Measurements from ENCODE around the gene ISG20.
A peak's percentile ranks its signal among the peaks of the same experiment; 100 is the strongest.

The ISG20 gene

DNA sequence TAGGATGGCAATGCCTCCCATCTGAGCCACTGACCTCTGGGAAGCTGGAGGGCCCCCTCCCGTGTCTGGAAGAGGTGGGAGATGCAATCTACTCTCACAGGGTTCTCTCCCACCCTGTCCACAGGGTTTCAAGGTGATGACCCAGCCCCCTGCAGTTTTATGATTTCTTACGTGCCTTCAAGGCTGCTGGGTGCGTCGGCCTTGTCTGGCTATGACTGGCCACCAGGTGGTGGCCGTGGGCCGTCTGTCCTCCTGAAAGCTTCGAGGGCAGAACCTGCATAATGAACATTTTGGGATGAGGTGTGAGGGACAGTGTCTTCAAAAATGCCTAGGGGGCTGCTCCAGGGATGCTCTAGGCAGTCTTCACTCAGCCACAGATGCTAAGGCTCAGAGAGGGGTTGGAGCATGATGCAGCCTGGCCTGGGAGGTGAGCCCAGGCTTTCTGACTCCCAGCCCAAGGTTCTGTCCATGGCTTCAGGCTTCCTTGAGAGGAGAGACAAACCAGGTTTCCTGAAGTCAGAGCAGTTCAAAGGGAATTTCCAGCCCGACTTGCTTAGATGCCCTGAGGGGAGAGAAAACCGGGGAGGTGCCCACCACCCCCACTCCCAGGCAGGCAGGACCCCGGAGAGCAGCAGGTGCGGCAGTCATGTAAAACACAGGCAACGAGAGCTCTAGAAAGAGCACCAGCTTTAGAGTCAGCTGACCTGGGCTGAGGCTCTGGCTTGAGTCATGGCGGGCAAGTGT, 18.7 kb downstream of the ISG20 start:
- Histone ChIP-seq H3K9me3 (ENCODE audit: control insufficient read depth, insufficient read depth, low read length) (no peaks in the 10 kb centered on the region), H3K4me2 (ENCODE audit: low read length) (peak overlapping the region; percentile 45), H3K36me3 (ENCODE audit: control insufficient read depth, low read length) (peaks cover 23% of the 10 kb centered on the region), H3K4me3 (ENCODE audit: low read length) (peak overlapping the region; percentile 38), H3K27ac (ENCODE audit: low read depth, low read length) (peak overlapping the region; percentile 65), H3F3A (ENCODE audit: control insufficient read depth, insufficient read depth) (peaks cover 19% of the 10 kb centered on the region), H3K79me2 (ENCODE audit: control insufficient read depth, low read length) (no peaks in the 10 kb centered on the region), H3K4me1 (ENCODE audit: control insufficient read depth, low read length) (peaks cover 49% of the 10 kb centered on the region), H3K27me3 (ENCODE audit: control insufficient read depth, low read length) (no peaks in the 10 kb centered on the region), H4K20me1 (ENCODE audit: control insufficient read depth, insufficient read depth, low read depth, low read length) (no peaks in the 10 kb centered on the region), H3K9me2 (replicated peaks; ENCODE audit: control insufficient read depth, low read length) (no peaks in the 10 kb centered on the region)
- no peak for TF ChIP-seq EZH2phosphoT487 (IDR thresholded peaks at IDR 0.05; ENCODE audit: borderline replicate concordance, low read length)
- TF ChIP-seq, protein P1, sequence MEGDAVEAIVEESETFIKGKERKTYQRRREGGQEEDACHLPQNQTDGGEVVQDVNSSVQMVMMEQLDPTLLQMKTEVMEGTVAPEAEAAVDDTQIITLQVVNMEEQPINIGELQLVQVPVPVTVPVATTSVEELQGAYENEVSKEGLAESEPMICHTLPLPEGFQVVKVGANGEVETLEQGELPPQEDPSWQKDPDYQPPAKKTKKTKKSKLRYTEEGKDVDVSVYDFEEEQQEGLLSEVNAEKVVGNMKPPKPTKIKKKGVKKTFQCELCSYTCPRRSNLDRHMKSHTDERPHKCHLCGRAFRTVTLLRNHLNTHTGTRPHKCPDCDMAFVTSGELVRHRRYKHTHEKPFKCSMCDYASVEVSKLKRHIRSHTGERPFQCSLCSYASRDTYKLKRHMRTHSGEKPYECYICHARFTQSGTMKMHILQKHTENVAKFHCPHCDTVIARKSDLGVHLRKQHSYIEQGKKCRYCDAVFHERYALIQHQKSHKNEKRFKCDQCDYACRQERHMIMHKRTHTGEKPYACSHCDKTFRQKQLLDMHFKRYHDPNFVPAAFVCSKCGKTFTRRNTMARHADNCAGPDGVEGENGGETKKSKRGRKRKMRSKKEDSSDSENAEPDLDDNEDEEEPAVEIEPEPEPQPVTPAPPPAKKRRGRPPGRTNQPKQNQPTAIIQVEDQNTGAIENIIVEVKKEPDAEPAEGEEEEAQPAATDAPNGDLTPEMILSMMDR (IDR thresholded peaks at IDR 0.05; ENCODE audit: low read depth, low read length, poor library complexity, severe bottlenecking) = peak; percentile 51

DNA sequence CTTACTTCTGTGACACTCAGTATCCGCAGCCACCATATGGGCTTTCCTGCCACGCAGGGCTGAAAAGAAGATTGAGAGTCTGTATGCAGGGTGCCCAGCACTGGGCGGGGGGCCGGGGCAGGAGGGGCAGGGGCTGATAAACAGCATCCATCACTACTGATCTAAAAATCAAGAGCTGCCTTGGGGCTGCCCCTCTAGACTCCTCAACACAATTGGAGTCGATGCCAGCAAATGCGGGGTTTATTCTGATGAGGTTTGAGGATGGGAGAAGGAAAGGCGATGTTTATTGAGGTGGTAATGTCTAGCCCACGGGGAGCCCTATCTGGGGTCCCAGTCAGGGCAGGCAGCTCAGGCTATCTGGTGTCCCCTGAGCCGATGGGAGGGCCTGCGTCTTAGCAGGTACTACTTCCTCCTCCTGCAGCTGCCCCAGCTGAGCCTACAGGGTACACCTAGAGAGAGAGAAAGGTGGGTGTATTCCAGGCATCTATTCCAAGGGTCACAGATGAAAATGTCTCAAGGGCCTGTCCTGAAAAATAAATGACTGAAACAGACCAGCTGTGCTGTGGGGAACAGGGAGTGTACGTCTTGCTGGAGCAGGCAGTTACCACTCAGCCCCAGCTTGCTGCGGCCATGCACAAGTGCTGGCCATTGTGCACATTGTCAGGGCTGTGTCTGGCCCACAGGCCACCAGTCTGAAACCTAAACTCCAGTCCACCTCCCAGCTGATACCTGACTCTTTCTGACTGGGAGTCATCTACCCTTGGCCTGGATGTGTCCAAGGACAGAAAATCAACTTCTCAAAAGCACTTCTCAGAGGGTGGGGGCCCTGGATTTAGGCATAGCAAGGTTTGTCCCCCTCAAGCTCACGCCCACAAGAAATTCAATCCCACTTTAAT, 19.5 kb downstream of the ISG20 start:
- TF ChIP-seq EZH2phosphoT487 (IDR thresholded peaks at IDR 0.05; ENCODE audit: borderline replicate concordance, low read length) = no peak
- TF ChIP-seq, protein P1 (IDR thresholded peaks at IDR 0.05; ENCODE audit: low read depth, low read length, poor library complexity, severe bottlenecking) = no peak
- H3K4me3 ChIP-seq (ENCODE audit: low read length) = no peak overlapping the region
- no peaks in the 10 kb centered on the region for H3K27me3 ChIP-seq (ENCODE audit: control insufficient read depth, low read length)
- no peaks in the 10 kb centered on the region for H3K79me2 ChIP-seq (ENCODE audit: control insufficient read depth, low read length)
- peaks cover 15% of the 10 kb centered on the region for H3K36me3 ChIP-seq (ENCODE audit: control insufficient read depth, low read length)
- H3F3A ChIP-seq (ENCODE audit: control insufficient read depth, insufficient read depth) = peaks cover 19% of the 10 kb centered on the region
- no peaks in the 10 kb centered on the region for H3K9me2 ChIP-seq (replicated peaks; ENCODE audit: control insufficient read depth, low read length)
- no peak overlapping the region for H3K4me2 ChIP-seq (ENCODE audit: low read length)
- peaks cover 41% of the 10 kb centered on the region for H3K4me1 ChIP-seq (ENCODE audit: control insufficient read depth, low read length)
- H4K20me1 ChIP-seq (ENCODE audit: control insufficient read depth, insufficient read depth, low read depth, low read length) = no peaks in the 10 kb centered on the region
- no peak overlapping the region for H3K27ac ChIP-seq (ENCODE audit: low read depth, low read length)
- no peaks in the 10 kb centered on the region for H3K9me3 ChIP-seq (ENCODE audit: control insufficient read depth, insufficient read depth, low read length)

DNA sequence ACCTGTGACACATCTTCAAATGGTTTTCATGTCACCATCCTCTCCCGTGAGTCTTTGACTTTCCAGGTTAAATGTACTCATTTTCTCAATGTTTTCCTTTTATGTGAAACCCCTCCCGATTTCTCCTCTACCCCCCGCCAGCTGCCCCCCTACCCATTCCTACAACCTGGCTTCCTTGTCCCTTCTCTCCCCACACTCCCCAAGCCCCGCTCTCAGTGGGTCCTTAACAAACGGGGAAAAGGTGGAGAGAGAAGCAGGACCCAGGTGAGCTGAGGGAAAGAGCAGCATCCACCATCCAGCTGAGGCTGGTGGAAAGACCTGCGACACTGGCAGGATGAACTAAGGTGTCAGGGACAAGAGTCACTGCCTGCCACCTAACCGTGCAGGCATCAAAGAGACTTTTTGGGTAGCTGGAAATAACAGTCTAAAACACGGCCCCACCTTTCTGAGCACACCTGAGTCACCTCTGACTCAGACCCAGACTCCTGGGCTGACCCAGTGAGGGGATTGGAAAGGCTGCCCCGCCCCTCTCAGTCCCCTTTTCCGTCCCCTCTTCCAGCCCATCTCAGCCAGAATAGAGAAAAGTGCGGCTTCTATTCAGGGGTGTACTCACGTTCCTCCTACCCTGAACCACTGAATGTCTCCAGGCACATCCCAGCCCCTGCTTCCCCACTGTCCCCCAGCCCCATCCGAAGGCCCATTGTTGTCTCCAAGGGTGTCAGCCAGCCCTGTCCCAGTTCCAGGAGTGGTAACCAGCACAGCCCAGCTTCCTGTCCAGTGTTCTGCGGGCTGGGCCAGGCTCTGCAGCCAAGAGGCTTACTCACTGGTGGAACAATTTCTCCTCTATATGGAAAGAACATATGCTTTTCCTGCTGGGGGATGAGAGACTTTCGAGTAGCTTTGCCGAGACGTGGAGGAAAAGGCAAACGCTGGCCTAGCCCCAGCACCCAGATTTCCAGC, 20.4 kb downstream of the ISG20 start:
- H3K27ac ChIP-seq (ENCODE audit: low read depth, low read length) = no peak overlapping the region
- peaks cover 40% of the 10 kb centered on the region for H3K4me1 ChIP-seq (ENCODE audit: control insufficient read depth, low read length)
- H3K27me3 ChIP-seq (ENCODE audit: control insufficient read depth, low read length) = no peaks in the 10 kb centered on the region
- no peak overlapping the region for H3K4me2 ChIP-seq (ENCODE audit: low read length)
- H3K36me3 ChIP-seq (ENCODE audit: control insufficient read depth, low read length) = peaks cover 9% of the 10 kb centered on the region
- no peaks in the 10 kb centered on the region for H4K20me1 ChIP-seq (ENCODE audit: control insufficient read depth, insufficient read depth, low read depth, low read length)
- H3F3A ChIP-seq (ENCODE audit: control insufficient read depth, insufficient read depth) = peaks cover 19% of the 10 kb centered on the region
- TF ChIP-seq EZH2phosphoT487 (IDR thresholded peaks at IDR 0.05; ENCODE audit: borderline replicate concordance, low read length) = no peak
- TF ChIP-seq, protein P1 (IDR thresholded peaks at IDR 0.05; ENCODE audit: low read depth, low read length, poor library complexity, severe bottlenecking) = no peak
- H3K79me2 ChIP-seq (ENCODE audit: control insufficient read depth, low read length) = no peaks in the 10 kb centered on the region
- H3K9me2 ChIP-seq (replicated peaks; ENCODE audit: control insufficient read depth, low read length) = no peaks in the 10 kb centered on the region
- H3K9me3 ChIP-seq (ENCODE audit: control insufficient read depth, insufficient read depth, low read length) = no peaks in the 10 kb centered on the region
- H3K4me3 ChIP-seq (ENCODE audit: low read length) = no peak overlapping the region
